HG03175 (cell line): ENCODE data around the gene SCNM1.
"Not testable (repeated sequence)": the region's sequence is repeated elsewhere in the genome, so short reads cannot be mapped to it uniquely, and the experiment has no call there.

Experiments
- ATAC-seq: cut with Tn5 transposase; IDR thresholded peaks from one replicate; pipeline ENCODE4 v1.9.1; 2021; ENCODE audit warnings: mild to moderate bottlenecking, moderate library complexity; ENCODE audit not compliant: unreplicated experiment

Gene SCNM1

GRCh38 chr1:151146412-151147131 is 19.4 kb upstream of the SCNM1 start, which contains the start of gene SEMA6C:
SEMA6C (minus strand) TSS chr1:151146631; CDS start chr1:151142621, 4,010 bp downstream.
- ATAC-seq, result peak; percentile 93

- no peak for ATAC-seq
Measured at GRCh38 chr1:151147132-151147503, 18.8 kb upstream of the SCNM1 start.

GRCh38 chr1:151147665-151148064 is 18.3 kb upstream of the SCNM1 start:
- no peak for ATAC-seq

- ATAC-seq, result peak; percentile 84
Measured at GRCh38 chr1:151156515-151156819, 9.5 kb upstream of the SCNM1 start, which contains the start of gene TNFAIP8L2. TNFAIP8L2 (plus strand) TSS chr1:151156649; CDS start chr1:151158698, 2,049 bp downstream.

- no peak for ATAC-seq
Measured at GRCh38 chr1:151157067-151157531, 8.8 kb upstream of the SCNM1 start.

- no peak for ATAC-seq
Measured at GRCh38 chr1:151158326-151158725, 7.6 kb upstream of the SCNM1 start.

GRCh38 chr1:151158751-151159251 is 7.1 kb upstream of the SCNM1 start:
- ATAC-seq, result no peak

GRCh38 chr1:151159373-151159772 is 6.6 kb upstream of the SCNM1 start:
- ATAC-seq, result no peak

- no peak for ATAC-seq
Measured at GRCh38 chr1:151164732-151165280, 1.1 kb upstream of the SCNM1 start.

GRCh38 chr1:151165281-151165737 is 635 bp upstream of the SCNM1 start:
- peak; percentile 16 for ATAC-seq

- no peak for ATAC-seq
Measured at GRCh38 chr1:151166505-151166956, 587 bp downstream of the SCNM1 start.

GRCh38 chr1:151167116-151167515 is 1.2 kb downstream of the SCNM1 start:
- ATAC-seq, result no peak

- no peak for ATAC-seq
Measured at GRCh38 chr1:151171190-151171589, 5.2 kb downstream of the SCNM1 start.

- no peak for ATAC-seq
Measured at GRCh38 chr1:151175041-151175741, 9.2 kb downstream of the SCNM1 start.

- no peak for ATAC-seq
Measured at GRCh38 chr1:151175863-151176262, 9.9 kb downstream of the SCNM1 start, which contains the start of gene TMOD4. TMOD4 (minus strand) TSS chr1:151175981; CDS start chr1:151174875, 1,106 bp downstream.

GRCh38 chr1:151176514-151177045 is 10.6 kb downstream of the SCNM1 start:
- ATAC-seq, result no peak

- ATAC-seq, result no peak
Measured at GRCh38 chr1:151184211-151184610, 18.3 kb downstream of the SCNM1 start.

- ATAC-seq, result no peak
Measured at GRCh38 chr1:151187205-151187604, 21.3 kb downstream of the SCNM1 start.

- ATAC-seq, result not testable (repeated sequence)
Measured at GRCh38 chr1:151188667-151189066, 22.7 kb downstream of the SCNM1 start.

- peak; percentile 89 for ATAC-seq
Measured at GRCh38 chr1:151189637-151190445, 23.9 kb downstream of the SCNM1 start, which contains the start of gene VPS72. VPS72 (minus strand) TSS chr1:151190197; CDS start chr1:151190121, 76 bp downstream.
